Measurements from ENCODE around the gene SLC44A1.

The SLC44A1 gene

DNA sequence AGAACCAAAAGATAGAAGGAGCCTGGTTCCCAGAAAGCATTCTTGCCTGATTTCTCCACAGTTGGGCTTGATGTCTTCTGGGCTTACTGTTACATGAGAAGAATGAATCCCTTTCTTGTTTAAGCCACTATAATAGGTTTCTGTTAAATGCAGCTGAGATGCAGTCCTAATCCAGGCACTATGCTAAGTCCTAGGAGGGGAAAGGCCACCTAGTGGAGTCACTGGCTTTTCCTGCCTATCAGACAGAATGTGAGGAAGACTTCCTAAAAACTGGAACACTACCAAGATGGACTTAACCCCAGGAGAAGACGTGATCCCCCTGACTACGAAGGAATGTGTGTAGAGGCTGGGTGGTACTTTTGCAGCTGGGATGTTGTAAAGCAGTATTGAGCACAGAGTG is 169.1 kb downstream of the SLC44A1 start:
- peak; percentile 52 for DNase-seq (ENCODE audit: low read depth)
- TF ChIP-seq, protein P1, sequence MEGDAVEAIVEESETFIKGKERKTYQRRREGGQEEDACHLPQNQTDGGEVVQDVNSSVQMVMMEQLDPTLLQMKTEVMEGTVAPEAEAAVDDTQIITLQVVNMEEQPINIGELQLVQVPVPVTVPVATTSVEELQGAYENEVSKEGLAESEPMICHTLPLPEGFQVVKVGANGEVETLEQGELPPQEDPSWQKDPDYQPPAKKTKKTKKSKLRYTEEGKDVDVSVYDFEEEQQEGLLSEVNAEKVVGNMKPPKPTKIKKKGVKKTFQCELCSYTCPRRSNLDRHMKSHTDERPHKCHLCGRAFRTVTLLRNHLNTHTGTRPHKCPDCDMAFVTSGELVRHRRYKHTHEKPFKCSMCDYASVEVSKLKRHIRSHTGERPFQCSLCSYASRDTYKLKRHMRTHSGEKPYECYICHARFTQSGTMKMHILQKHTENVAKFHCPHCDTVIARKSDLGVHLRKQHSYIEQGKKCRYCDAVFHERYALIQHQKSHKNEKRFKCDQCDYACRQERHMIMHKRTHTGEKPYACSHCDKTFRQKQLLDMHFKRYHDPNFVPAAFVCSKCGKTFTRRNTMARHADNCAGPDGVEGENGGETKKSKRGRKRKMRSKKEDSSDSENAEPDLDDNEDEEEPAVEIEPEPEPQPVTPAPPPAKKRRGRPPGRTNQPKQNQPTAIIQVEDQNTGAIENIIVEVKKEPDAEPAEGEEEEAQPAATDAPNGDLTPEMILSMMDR (IDR thresholded peaks at IDR 0.05; ENCODE audit: low read length, missing control alignments) = peak; percentile 52
- no peak overlapping the region for H3K4me3 ChIP-seq (replicated peaks; ENCODE audit: low read depth, low read length)

DNA sequence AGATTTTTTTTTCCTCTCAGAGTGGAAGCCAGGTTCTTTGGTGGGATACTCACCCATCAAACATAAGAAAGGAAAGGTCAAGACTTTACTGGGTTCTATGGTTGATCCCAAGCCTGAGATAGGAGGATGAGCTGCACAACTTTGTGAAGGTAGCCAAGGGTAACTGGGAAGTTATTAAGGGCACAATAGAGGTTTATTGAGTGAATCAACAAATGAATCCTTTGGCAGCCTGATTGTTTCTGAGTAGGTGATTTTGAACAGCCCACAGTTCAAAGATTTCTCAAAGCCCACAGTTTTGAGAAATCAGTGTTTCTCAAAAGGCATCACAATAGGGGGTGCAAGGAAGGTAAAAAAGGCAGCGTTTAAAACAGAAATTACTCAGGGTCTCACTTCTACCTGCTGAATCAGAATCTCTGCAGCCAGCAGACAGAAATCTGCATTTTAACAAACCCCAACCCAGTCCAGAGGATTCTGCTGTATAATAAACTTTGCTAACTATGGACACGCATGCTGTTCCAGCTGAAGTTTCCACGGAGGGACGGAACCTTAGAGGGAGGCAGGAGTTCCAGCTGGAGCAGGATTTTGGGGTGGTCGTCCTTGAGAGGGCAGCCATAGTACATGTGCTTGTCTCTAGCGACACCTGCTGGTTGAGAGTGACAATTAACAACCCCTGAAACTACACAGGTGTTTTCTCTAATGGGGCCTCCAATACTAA is 170.7 kb downstream of the SLC44A1 start:
- TF ChIP-seq, protein P1 (IDR thresholded peaks at IDR 0.05; ENCODE audit: low read length, missing control alignments) = peak; percentile 78
- DNase-seq (ENCODE audit: low read depth) = peak; percentile 70
- H3K4me3 ChIP-seq (replicated peaks; ENCODE audit: low read depth, low read length) = no peak overlapping the region

DNA sequence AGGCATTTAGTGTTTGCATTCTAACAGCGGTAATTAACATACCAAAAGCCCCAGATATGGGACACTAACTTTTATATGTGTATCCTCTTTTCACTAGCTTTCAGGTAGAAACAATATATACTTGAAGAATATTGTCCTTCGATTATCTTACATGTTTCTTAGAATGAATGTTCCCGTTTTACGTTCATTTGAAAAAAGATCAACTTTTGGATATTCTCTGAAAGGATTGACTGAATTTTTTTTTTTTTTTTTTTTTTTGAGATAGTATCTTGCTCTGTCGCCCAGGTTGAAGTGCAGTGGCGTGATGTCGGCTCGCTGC is 171.2 kb downstream of the SLC44A1 start:
- TF ChIP-seq, protein P1 (IDR thresholded peaks at IDR 0.05; ENCODE audit: low read length, missing control alignments) = no peak
- no peak overlapping the region for H3K4me3 ChIP-seq (replicated peaks; ENCODE audit: low read depth, low read length)
- no peak for DNase-seq (ENCODE audit: low read depth)

DNA sequence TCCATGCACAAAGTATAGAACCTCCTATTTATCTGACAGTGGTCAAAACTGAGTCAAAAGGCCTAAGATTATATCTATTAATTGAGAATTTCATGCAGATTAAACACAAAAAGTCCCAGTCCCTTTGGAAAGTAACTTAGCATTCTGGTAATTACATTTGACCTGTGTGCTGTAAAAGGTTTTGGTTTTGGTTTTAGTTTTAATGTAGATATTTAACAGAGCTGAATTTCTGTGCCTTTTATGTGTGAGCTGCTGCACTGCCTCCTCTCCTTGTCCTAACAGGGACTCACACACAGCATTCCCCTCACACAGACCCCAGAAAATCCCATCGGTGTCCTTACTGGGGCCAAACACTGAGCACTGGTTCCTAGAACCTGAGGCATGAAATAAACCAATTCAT is 172.4 kb downstream of the SLC44A1 start:
- TF ChIP-seq, protein P1 (IDR thresholded peaks at IDR 0.05; ENCODE audit: low read length, missing control alignments) = no peak
- H3K4me3 ChIP-seq (replicated peaks; ENCODE audit: low read depth, low read length) = no peak overlapping the region
- DNase-seq (ENCODE audit: low read depth) = no peak

DNA sequence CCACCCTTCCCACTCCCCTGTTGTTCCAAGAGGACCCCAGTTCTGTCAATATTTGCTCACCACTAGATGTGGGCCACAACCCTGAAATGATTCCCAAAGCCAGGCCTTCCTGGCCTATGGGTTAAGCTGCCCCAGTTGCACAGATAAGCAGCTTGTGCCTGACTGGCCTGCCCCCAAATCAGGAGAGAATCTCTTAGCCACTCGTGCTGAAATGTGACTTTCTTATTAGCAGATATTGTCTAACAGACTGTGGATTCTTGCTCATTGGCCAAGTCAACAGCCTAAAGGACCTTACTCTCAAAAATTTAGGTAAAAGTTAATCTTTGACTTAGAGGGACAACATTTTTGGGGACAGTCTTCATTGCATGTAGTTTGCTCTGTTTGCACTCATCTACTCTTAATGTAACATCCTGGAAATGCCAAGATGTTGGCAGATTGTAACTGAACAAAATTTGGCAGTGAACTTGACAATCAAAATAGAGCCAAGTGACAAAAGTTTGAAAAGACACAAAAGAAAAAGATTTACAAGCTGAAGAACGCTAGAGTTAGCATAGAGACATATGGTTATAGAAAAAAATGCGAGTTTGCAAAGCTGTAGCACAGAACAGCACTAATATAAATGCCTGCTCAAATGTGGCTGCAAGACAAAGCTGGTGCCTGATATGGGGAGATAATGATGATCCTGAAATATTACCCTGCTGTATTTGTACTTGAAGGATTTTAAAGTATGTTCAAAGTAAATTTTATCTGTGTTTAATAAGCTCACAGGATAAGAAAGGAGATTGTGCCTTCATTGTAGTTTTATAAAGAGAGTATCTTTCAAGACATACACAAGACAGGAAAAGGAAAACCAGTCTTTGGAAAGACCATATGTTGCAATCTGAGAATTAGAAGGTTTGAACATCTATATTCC is 174.4 kb downstream of the SLC44A1 start:
- H3K4me3 ChIP-seq (replicated peaks; ENCODE audit: low read depth, low read length) = no peak overlapping the region
- TF ChIP-seq, protein P1 (IDR thresholded peaks at IDR 0.05; ENCODE audit: low read length, missing control alignments) = no peak
- no peak for DNase-seq (ENCODE audit: low read depth)

DNA sequence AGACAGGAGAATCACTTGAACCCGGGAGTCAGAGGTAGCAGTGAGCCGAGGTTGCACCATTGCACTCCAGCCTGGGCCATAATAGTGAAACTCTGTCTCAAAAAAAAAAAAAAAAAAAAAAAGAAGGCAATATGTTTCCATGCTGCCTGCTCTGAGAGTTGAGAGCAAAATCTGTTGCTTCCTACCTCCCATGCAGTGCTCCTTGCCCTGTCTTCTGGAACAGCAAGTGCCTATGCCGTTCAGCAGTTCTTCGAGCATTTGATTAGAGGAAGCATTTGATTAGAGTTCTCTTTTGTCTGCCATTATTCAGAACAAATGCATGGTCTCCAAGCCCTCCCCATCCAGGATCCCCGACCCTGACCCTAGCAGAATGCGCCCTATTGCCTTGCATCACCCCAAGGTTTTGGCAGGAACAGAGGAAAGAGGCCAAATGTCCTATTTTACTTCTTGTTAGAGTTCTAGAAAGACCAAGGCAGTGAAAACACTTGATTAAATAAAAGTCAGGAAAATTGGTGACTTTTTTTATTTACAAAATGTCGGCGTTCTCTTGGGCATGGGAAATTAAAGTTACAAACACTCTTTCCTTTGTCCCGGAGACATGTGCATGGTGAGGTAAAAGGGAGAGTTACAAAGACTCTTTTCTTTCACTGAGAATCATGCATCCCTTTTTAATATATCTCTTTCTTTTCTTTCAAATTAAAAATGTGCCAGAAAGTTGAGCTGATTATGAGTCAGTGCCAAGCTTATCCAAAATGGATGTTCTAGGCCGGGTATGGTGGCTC is 175.6 kb downstream of the SLC44A1 start:
- no peak overlapping the region for H3K4me3 ChIP-seq (replicated peaks; ENCODE audit: low read depth, low read length)
- no peak for DNase-seq (ENCODE audit: low read depth)
- TF ChIP-seq, protein P1 (IDR thresholded peaks at IDR 0.05; ENCODE audit: low read length, missing control alignments) = no peak

Data from fibroblast of pulmonary artery (primary cell).